ENCODE results near the gene CDK5RAP1. TPM values are rescaled to one million over a fixed set of nuclear protein-coding genes. Genes with fewer than 3 reads are reported as not detected.

Gene CDK5RAP1
- total RNA-seq, 1 donor from 2014 or later, result 59.6 TPM

DNA sequence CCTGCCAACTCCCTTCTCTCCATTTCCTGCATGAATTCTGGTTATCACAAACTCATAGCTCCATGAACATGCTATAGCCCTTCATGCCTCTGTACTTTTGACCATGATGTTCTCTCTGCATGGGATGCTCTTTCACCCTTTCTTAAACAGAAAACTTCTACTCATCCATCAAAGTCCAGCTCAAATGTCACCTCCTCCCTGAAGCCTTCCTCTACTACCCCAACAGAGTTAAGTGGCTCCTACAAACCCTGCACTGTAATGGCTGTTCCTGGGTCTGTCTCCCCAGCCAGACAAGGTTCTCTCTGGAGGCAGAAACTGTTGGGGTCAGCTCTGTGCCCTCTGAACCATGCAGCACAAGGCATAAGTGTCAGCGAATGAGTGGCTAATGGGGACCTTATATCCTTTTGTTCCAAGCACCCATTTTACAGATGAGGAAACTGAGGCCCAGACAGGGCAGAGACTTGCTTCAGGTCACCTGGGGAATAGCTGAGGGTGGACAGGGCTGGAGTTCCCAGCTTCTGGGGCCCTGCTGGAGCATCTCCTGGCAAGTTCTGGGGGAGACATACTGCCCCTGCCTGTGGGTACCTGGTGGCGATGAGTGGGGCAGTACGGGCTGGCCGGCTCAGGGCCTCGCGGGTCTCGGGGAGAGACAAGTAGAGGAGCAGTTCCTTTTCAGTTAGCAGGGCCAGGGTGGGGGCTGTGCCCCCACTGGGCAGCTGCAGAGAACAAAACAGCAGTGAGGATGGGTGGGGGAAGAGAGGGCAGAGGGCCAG, 10.6 kb upstream of the CDK5RAP1 start:
- Mint-ChIP-seq H3K27ac (no peak overlapping the region), H3K36me3 (ENCODE audit: insufficient read depth) (peaks cover 10% of the 10 kb centered on the region), H3K4me3 (ENCODE audit: low read depth) (no peak overlapping the region), H3K27me3 (no peaks in the 10 kb centered on the region), H3K9me3 (ENCODE audit: low read depth) (no peaks in the 10 kb centered on the region), H3K4me1 (ENCODE audit: low read depth) (no peaks in the 10 kb centered on the region)
- no peak for DNase-seq (ENCODE audit: low spot score, unreplicated experiment)
- TF ChIP-seq, protein P1, sequence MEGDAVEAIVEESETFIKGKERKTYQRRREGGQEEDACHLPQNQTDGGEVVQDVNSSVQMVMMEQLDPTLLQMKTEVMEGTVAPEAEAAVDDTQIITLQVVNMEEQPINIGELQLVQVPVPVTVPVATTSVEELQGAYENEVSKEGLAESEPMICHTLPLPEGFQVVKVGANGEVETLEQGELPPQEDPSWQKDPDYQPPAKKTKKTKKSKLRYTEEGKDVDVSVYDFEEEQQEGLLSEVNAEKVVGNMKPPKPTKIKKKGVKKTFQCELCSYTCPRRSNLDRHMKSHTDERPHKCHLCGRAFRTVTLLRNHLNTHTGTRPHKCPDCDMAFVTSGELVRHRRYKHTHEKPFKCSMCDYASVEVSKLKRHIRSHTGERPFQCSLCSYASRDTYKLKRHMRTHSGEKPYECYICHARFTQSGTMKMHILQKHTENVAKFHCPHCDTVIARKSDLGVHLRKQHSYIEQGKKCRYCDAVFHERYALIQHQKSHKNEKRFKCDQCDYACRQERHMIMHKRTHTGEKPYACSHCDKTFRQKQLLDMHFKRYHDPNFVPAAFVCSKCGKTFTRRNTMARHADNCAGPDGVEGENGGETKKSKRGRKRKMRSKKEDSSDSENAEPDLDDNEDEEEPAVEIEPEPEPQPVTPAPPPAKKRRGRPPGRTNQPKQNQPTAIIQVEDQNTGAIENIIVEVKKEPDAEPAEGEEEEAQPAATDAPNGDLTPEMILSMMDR (IDR thresholded peaks at IDR 0.05; ENCODE audit: unreplicated experiment), result no peak

- Mint-ChIP-seq H3K4me3 (ENCODE audit: low read depth) (no peak overlapping the region), H3K4me1 (ENCODE audit: low read depth) (no peaks in the 10 kb centered on the region), H3K27ac (no peak overlapping the region), H3K9me3 (ENCODE audit: low read depth) (no peaks in the 10 kb centered on the region), H3K36me3 (ENCODE audit: insufficient read depth) (peaks cover 10% of the 10 kb centered on the region), H3K27me3 (no peaks in the 10 kb centered on the region)
- TF ChIP-seq, protein P1 (IDR thresholded peaks at IDR 0.05; ENCODE audit: unreplicated experiment), result no peak
- DNase-seq (ENCODE audit: low spot score, unreplicated experiment), result no peak
These were observed 9.9 kb upstream of the CDK5RAP1 start for GRCh38 chr20:33411242-33411641.

DNA sequence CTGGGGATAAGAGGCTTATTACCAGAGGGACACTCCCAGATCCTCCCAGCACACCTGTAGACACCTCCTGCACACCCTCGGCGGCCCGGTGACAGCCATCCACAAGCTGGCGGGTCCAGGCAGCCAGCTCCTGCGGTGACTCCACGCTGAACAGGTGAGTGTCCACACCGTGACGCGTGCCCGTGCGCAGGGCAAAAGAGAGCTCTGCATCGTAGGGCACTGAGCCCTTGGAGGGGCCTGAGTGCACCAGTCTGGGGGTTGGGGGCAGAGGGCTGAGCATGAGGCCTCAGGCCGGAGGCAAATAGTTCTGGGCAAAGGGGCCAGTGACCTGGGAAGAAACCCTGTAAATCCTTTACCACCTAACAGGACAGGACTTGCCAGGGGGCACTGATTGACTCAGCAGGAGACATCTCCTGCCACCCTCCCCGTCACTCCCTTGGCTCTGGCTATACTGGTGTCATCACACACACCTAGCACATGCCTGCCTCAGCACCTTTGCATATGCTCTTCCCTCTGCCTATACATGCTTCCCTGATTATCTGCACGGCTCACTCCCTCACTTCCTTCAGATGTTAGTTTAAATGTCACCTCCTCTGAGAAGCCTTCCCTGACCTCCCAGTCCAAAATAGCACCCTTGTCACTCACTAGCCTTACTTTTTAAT, 8.9 kb upstream of the CDK5RAP1 start:
- Mint-ChIP-seq H3K27me3 (no peaks in the 10 kb centered on the region), H3K36me3 (ENCODE audit: insufficient read depth) (peaks cover 10% of the 10 kb centered on the region), H3K9me3 (ENCODE audit: low read depth) (no peaks in the 10 kb centered on the region), H3K4me1 (ENCODE audit: low read depth) (no peaks in the 10 kb centered on the region), H3K4me3 (ENCODE audit: low read depth) (no peak overlapping the region), H3K27ac (no peak overlapping the region)
- DNase-seq (ENCODE audit: low spot score, unreplicated experiment), result no peak
- TF ChIP-seq, protein P1 (IDR thresholded peaks at IDR 0.05; ENCODE audit: unreplicated experiment), result no peak

DNA sequence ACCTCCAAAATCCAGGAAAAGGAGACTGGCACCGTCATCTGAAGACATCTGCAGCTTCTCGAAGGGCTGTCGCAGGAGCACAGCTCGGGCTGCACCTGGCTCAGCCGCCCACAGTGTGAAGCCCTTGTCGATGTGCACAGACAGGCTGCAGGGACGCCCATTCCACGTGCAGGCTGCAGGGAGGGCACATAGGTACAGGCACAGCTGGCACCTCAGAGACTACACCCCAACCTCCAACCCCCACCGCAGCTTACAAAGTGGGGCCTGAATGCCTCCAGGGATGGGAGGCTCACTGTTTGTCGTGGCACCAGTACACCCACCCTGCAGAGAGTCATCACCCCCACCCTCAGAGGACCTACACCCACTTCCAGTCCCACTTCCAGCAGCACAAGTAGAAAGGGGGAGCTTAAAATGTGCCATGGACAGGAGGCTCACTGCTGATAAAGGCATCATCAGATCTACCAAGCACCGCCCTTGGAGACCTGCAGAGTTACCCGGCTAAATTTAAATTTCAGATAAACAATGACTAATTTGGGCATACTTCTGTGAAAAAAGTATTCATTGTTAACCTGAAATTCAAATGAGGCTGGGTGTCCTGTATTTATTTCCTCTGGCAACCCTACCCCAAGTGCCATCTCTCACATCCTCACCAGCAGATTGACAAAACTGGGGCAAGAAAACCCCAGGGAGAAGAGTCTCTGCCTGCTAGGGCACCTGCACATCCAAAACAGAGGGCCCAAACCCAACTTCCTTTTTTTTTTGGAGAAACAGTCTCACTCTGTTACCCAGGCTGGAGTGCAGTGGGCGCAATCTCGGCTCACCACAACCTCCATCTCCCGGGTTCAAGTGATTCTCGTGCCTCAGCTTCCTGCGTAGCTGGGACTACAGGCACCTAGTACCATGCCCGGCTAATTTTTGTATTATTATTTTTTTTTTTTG, 7.7 kb upstream of the CDK5RAP1 start:
- Mint-ChIP-seq H3K27ac (no peak overlapping the region), H3K27me3 (no peaks in the 10 kb centered on the region), H3K4me1 (ENCODE audit: low read depth) (no peaks in the 10 kb centered on the region), H3K36me3 (ENCODE audit: insufficient read depth) (peaks cover 10% of the 10 kb centered on the region), H3K9me3 (ENCODE audit: low read depth) (no peaks in the 10 kb centered on the region), H3K4me3 (ENCODE audit: low read depth) (no peak overlapping the region)
- TF ChIP-seq, protein P1 (IDR thresholded peaks at IDR 0.05; ENCODE audit: unreplicated experiment), result no peak
- DNase-seq (ENCODE audit: low spot score, unreplicated experiment), result no peak

- TF ChIP-seq, protein P1 (IDR thresholded peaks at IDR 0.05; ENCODE audit: unreplicated experiment), result no peak
- Mint-ChIP-seq H3K4me1 (ENCODE audit: low read depth) (no peaks in the 10 kb centered on the region), H3K27ac (no peak overlapping the region), H3K36me3 (ENCODE audit: insufficient read depth) (peaks cover 10% of the 10 kb centered on the region), H3K27me3 (no peaks in the 10 kb centered on the region), H3K4me3 (ENCODE audit: low read depth) (no peak overlapping the region), H3K9me3 (ENCODE audit: low read depth) (no peaks in the 10 kb centered on the region)
- DNase-seq (ENCODE audit: low spot score, unreplicated experiment), result no peak
These were observed 7.0 kb upstream of the CDK5RAP1 start for GRCh38 chr20:33408313-33408712.

All from progenitor cell of endocrine pancreas (in vitro differentiated cells).